Measurements from ENCODE around the gene MGAT3.

The MGAT3 gene

DNA sequence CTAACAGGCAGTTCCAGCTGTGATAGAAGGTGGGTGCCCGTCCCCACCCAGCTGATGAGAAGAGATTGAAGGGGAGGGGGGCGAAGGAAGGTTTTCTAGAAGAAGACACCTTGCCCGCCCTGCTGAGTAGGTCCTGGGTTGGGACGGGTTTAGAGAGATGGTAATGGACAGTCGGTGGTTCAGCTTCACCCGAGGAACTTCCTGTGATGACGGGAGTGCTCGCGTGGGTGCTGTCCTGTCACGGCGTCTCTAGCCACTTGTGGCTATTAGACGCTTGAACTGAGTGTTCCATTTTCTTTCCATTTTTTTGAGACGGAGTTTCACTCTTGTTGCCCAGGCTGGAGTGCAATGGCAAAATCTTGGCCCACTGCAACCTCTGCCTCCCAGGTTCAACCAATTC is 27.6 kb upstream of the MGAT3 start:
- H3K79me2 ChIP-seq (ENCODE audit: insufficient read depth, low read length) = no peaks in the 10 kb centered on the region
- H3F3A ChIP-seq (ENCODE audit: insufficient read depth) = no peaks in the 10 kb centered on the region
- no peaks in the 10 kb centered on the region for H3K27me3 ChIP-seq (ENCODE audit: low read length)
- H3K4me2 ChIP-seq (ENCODE audit: low read depth, low read length, poor library complexity, severe bottlenecking) = no peak overlapping the region
- no peaks in the 10 kb centered on the region for H3K36me3 ChIP-seq (ENCODE audit: low read length)
- no peak overlapping the region for H3K27ac ChIP-seq (ENCODE audit: low read depth, low read length)
- H3K4me3 ChIP-seq (ENCODE audit: insufficient read depth, low read length, poor library complexity, severe bottlenecking) = no peak overlapping the region
- no peaks in the 10 kb centered on the region for H4K20me1 ChIP-seq (ENCODE audit: low read depth, low read length)
- no peaks in the 10 kb centered on the region for H3K9me3 ChIP-seq (ENCODE audit: insufficient read depth, low read length)
- no peaks in the 10 kb centered on the region for H3K9me2 ChIP-seq (replicated peaks; ENCODE audit: insufficient read depth, low read length)
- no peak overlapping the region for H3K9ac ChIP-seq (ENCODE audit: low read length)
- no peak for TF ChIP-seq EZH2phosphoT487 (conservative IDR thresholded peaks at IDR 0.05; ENCODE audit: low read length)
- TF ChIP-seq, protein P1, sequence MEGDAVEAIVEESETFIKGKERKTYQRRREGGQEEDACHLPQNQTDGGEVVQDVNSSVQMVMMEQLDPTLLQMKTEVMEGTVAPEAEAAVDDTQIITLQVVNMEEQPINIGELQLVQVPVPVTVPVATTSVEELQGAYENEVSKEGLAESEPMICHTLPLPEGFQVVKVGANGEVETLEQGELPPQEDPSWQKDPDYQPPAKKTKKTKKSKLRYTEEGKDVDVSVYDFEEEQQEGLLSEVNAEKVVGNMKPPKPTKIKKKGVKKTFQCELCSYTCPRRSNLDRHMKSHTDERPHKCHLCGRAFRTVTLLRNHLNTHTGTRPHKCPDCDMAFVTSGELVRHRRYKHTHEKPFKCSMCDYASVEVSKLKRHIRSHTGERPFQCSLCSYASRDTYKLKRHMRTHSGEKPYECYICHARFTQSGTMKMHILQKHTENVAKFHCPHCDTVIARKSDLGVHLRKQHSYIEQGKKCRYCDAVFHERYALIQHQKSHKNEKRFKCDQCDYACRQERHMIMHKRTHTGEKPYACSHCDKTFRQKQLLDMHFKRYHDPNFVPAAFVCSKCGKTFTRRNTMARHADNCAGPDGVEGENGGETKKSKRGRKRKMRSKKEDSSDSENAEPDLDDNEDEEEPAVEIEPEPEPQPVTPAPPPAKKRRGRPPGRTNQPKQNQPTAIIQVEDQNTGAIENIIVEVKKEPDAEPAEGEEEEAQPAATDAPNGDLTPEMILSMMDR (IDR thresholded peaks at IDR 0.05; ENCODE audit: insufficient read depth, low read length, poor library complexity, severe bottlenecking) = no peak
- H2AFZ ChIP-seq (ENCODE audit: low read depth, low read length, severe bottlenecking) = no peak overlapping the region

DNA sequence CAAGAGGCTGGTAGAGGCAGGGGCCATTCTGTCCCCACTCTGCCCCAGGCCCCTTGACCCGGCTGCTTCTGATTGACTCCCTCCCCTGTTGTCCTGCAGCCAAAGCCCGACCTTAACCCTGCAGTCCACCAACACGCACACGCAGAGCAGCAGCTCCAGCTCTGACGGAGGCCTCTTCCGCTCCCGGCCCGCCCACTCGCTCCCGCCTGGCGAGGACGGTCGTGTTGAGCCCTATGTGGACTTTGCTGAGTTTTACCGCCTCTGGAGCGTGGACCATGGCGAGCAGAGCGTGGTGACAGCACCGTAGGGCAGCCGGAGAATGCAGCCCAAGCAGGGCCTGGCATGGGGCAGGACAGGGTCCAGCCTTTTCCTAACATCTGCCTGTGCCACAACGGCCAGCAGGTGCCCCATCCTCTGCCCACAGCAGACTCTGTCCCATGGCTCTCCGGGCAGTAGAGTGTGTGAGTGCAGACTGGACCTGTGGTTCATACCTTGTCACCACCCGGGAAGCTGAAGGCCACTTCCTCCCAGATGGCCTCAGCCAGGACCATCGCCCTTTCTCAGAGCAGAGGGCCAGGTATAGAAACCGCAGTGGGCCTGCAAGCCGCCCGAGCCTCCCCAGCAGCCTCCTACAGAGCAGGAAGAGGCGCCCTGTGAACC is 26.8 kb upstream of the MGAT3 start:
- Histone ChIP-seq H4K20me1 (ENCODE audit: low read depth, low read length) (no peaks in the 10 kb centered on the region), H3K9me2 (replicated peaks; ENCODE audit: insufficient read depth, low read length) (no peaks in the 10 kb centered on the region), H2AFZ (ENCODE audit: low read depth, low read length, severe bottlenecking) (no peak overlapping the region), H3K79me2 (ENCODE audit: insufficient read depth, low read length) (no peaks in the 10 kb centered on the region), H3K27me3 (ENCODE audit: low read length) (no peaks in the 10 kb centered on the region), H3F3A (ENCODE audit: insufficient read depth) (no peaks in the 10 kb centered on the region), H3K4me3 (ENCODE audit: insufficient read depth, low read length, poor library complexity, severe bottlenecking) (no peak overlapping the region), H3K9ac (ENCODE audit: low read length) (no peak overlapping the region), H3K4me2 (ENCODE audit: low read depth, low read length, poor library complexity, severe bottlenecking) (no peak overlapping the region), H3K9me3 (ENCODE audit: insufficient read depth, low read length) (no peaks in the 10 kb centered on the region), H3K27ac (ENCODE audit: low read depth, low read length) (no peak overlapping the region), H3K36me3 (ENCODE audit: low read length) (no peaks in the 10 kb centered on the region)
- no peak for TF ChIP-seq EZH2phosphoT487 (conservative IDR thresholded peaks at IDR 0.05; ENCODE audit: low read length)
- TF ChIP-seq, protein P1 (IDR thresholded peaks at IDR 0.05; ENCODE audit: insufficient read depth, low read length, poor library complexity, severe bottlenecking) = no peak

GRCh38 chr22:39430576-39431150 is 26.1 kb upstream of the MGAT3 start:
- H3K36me3 ChIP-seq (ENCODE audit: low read length) = no peaks in the 10 kb centered on the region
- H3K9me2 ChIP-seq (replicated peaks; ENCODE audit: insufficient read depth, low read length) = no peaks in the 10 kb centered on the region
- no peak overlapping the region for H2AFZ ChIP-seq (ENCODE audit: low read depth, low read length, severe bottlenecking)
- H3K4me3 ChIP-seq (ENCODE audit: insufficient read depth, low read length, poor library complexity, severe bottlenecking) = no peak overlapping the region
- no peak overlapping the region for H3K9ac ChIP-seq (ENCODE audit: low read length)
- TF ChIP-seq EZH2phosphoT487 (conservative IDR thresholded peaks at IDR 0.05; ENCODE audit: low read length) = no peak
- TF ChIP-seq, protein P1 (IDR thresholded peaks at IDR 0.05; ENCODE audit: insufficient read depth, low read length, poor library complexity, severe bottlenecking) = no peak
- no peaks in the 10 kb centered on the region for H3F3A ChIP-seq (ENCODE audit: insufficient read depth)
- no peaks in the 10 kb centered on the region for H3K79me2 ChIP-seq (ENCODE audit: insufficient read depth, low read length)
- H3K4me2 ChIP-seq (ENCODE audit: low read depth, low read length, poor library complexity, severe bottlenecking) = no peak overlapping the region
- H3K9me3 ChIP-seq (ENCODE audit: insufficient read depth, low read length) = no peaks in the 10 kb centered on the region
- H3K27me3 ChIP-seq (ENCODE audit: low read length) = no peaks in the 10 kb centered on the region
- H3K27ac ChIP-seq (ENCODE audit: low read depth, low read length) = no peak overlapping the region
- no peaks in the 10 kb centered on the region for H4K20me1 ChIP-seq (ENCODE audit: low read depth, low read length)

Measured in SU-DHL-6 (cell line).